ENCODE data around the gene CLCF1. TPM values are rescaled to one million over a fixed set of nuclear protein-coding genes. Genes with fewer than 3 reads are reported as not detected.

CLCF1 gene
- total and polyA plus RNA-seq, 2 of the 13 experiments (the other 11 are each of a cell fraction or from before 2014, with no cell fraction given): 0.49 to 0.78 TPM

DNA sequence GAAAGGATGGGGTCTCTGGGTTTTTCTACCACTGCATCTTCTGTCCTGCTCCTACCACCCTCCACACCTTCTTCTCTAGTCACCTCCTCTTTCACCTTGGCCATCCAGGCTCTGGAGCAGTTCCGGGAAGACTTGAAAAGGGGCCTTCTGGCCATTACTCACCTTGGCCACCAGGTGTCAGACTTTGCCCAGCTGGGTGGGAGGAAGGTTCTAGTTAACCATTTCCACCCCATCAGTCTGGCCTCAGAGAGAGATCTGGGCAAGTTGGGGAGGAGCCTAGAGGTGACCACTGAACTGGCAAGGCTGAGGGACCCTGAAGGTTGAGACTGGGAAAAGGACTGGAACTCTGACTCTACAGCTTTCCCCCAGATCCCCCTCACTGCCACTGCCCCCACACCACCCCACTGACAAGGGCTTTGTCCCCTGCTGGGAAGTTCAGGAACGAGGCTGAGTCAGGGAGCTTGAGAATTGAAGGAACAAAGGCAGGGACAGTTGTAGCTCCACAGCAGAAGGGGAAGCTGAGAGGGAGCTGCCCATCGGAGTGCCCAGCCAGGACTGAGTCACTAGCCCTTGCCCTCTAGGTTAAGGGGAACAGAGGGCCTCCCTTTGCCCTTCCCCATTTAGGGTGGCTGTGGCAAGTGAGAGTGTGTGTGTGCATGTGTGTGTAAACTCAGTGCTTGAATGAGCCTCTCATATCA is 16.4 kb downstream of the CLCF1 start:
- Histone ChIP-seq H3K36me3 (replicated peaks in 1 of 2; ENCODE audit: control insufficient read depth in 1 of 2, insufficient read depth in 2 of 2, low read length in 2 of 2) (no peaks in the 10 kb centered on the region), H3K27ac (ENCODE audit: extremely low read length, insufficient read depth, low read length) (no peak overlapping the region), H3K79me2 (ENCODE audit: insufficient read depth, low read length) (no peaks in the 10 kb centered on the region), H3K9me3 (ENCODE audit: low read length) (no peaks in the 10 kb centered on the region), H2AFZ (ENCODE audit: low read length) (no peak overlapping the region), H3K27me3 (ENCODE audit: control insufficient read depth in 1 of 2, insufficient read depth in 2 of 2, low read length in 2 of 2) (no peaks in the 10 kb centered on the region), H3K4me3 (replicated peaks in 1 of 3; ENCODE audit: insufficient read depth in 1 of 3, low read depth in 2 of 3, low read length in 3 of 3) (peak overlapping the region in 1 of 3 experiments; percentile 90; a peak in 1 of 6 replicates), H3K4me1 (ENCODE audit: insufficient read depth, low read length) (peaks cover 46% of the 10 kb centered on the region), H4K20me1 (ENCODE audit: insufficient read depth, low read length) (no peaks in the 10 kb centered on the region), H3K4me2 (ENCODE audit: low read depth, low read length) (peak overlapping the region; percentile 96), H3K9ac (ENCODE audit: insufficient read depth, low read depth, low read length) (peak overlapping the region; percentile 63; the same call in 1 of the 2 replicates)
- ATAC-seq: no peak
- ChIA-PET CTCF (ENCODE audit: low intra/inter-chr PET ratio, low total read pairs) (interaction anchor here (0.6 to 4.1 kb wide), 3 partner anchors 11 to 26 kb away, joined by 3 to 45 read pairs (median 9); partner anchors contain the start of gene CLCF1), POLR2A (interaction anchor here (1.8 to 9.7 kb wide), 2 partner anchors 21 to 35 kb away, joined by 5 to 365 read pairs; partner anchors contain the start of genes CLCF1 and RAD9A)
- FAIRE-seq: peak; percentile 92
- DNase-seq (ENCODE audit: low spot score): peak; percentile 76
- WGBS (ENCODE audit: low lambda C conversion rate): 7% methylated on average over 2 of the region's 3 CpGs
- intact Hi-C loops (cut with micrococcal nuclease; ENCODE audit: unreplicated experiment): loop anchor here (1.0 kb wide), 2 partner anchors 16 to 25 kb away; partner anchors contain the start of gene CLCF1
- BruUV-seq (replicated peaks): no TSS peak
- in situ Hi-C loops (cut with HindIII; ENCODE audit: extremely low pct_ligation_motif_present, low pct_unique_long_range_greater_than_20kb): no loop called here
- TF ChIP-seq, protein P1, sequence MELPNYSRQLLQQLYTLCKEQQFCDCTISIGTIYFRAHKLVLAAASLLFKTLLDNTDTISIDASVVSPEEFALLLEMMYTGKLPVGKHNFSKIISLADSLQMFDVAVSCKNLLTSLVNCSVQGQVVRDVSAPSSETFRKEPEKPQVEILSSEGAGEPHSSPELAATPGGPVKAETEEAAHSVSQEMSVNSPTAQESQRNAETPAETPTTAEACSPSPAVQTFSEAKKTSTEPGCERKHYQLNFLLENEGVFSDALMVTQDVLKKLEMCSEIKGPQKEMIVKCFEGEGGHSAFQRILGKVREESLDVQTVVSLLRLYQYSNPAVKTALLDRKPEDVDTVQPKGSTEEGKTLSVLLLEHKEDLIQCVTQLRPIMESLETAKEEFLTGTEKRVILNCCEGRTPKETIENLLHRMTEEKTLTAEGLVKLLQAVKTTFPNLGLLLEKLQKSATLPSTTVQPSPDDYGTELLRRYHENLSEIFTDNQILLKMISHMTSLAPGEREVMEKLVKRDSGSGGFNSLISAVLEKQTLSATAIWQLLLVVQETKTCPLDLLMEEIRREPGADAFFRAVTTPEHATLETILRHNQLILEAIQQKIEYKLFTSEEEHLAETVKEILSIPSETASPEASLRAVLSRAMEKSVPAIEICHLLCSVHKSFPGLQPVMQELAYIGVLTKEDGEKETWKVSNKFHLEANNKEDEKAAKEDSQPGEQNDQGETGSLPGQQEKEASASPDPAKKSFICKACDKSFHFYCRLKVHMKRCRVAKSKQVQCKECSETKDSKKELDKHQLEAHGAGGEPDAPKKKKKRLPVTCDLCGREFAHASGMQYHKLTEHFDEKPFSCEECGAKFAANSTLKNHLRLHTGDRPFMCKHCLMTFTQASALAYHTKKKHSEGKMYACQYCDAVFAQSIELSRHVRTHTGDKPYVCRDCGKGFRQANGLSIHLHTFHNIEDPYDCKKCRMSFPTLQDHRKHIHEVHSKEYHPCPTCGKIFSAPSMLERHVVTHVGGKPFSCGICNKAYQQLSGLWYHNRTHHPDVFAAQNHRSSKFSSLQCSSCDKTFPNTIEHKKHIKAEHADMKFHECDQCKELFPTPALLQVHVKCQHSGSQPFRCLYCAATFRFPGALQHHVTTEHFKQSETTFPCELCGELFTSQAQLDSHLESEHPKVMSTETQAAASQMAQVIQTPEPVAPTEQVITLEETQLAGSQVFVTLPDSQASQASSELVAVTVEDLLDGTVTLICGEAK (IDR thresholded peaks at IDR 0.05): no peak
- TF ChIP-seq, protein P1 (CRISPR knock-in tag; IDR thresholded peaks at IDR 0.05): no peak
- TF ChIP-seq, protein P2, sequence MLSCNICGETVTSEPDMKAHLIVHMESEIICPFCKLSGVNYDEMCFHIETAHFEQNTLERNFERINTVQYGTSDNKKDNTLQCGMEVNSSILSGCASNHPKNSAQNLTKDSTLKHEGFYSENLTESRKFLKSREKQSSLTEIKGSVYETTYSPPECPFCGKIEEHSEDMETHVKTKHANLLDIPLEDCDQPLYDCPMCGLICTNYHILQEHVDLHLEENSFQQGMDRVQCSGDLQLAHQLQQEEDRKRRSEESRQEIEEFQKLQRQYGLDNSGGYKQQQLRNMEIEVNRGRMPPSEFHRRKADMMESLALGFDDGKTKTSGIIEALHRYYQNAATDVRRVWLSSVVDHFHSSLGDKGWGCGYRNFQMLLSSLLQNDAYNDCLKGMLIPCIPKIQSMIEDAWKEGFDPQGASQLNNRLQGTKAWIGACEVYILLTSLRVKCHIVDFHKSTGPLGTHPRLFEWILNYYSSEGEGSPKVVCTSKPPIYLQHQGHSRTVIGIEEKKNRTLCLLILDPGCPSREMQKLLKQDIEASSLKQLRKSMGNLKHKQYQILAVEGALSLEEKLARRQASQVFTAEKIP (CRISPR knock-in tag; IDR thresholded peaks at IDR 0.05; ENCODE audit: borderline replicate concordance): no peak
- TF ChIP-seq BCL6 (CRISPR knock-in tag; IDR thresholded peaks at IDR 0.05) (peak; percentile 34; the same call in 1 of the 2 replicates), PAF1 (CRISPR knock-in tag; IDR thresholded peaks at IDR 0.05) (no peak), SRSF4 (IDR thresholded peaks at IDR 0.05; ENCODE audit: low read depth, low read length, poor library complexity, severe bottlenecking) (no peak), ZFAT (CRISPR knock-in tag; conservative IDR thresholded peaks at IDR 0.05) (no peak), HCFC1 (IDR thresholded peaks at IDR 0.05; ENCODE audit: low read depth, low read length) (no peak)
- TF ChIP-seq, protein P3, sequence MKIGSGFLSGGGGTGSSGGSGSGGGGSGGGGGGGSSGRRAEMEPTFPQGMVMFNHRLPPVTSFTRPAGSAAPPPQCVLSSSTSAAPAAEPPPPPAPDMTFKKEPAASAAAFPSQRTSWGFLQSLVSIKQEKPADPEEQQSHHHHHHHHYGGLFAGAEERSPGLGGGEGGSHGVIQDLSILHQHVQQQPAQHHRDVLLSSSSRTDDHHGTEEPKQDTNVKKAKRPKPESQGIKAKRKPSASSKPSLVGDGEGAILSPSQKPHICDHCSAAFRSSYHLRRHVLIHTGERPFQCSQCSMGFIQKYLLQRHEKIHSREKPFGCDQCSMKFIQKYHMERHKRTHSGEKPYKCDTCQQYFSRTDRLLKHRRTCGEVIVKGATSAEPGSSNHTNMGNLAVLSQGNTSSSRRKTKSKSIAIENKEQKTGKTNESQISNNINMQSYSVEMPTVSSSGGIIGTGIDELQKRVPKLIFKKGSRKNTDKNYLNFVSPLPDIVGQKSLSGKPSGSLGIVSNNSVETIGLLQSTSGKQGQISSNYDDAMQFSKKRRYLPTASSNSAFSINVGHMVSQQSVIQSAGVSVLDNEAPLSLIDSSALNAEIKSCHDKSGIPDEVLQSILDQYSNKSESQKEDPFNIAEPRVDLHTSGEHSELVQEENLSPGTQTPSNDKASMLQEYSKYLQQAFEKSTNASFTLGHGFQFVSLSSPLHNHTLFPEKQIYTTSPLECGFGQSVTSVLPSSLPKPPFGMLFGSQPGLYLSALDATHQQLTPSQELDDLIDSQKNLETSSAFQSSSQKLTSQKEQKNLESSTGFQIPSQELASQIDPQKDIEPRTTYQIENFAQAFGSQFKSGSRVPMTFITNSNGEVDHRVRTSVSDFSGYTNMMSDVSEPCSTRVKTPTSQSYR (CRISPR knock-in tag; IDR thresholded peaks at IDR 0.05; ENCODE audit: borderline replicate concordance): 0 out of 2 replicates have a peak, but pooled peaks have one; percentile 12

Measured in HepG2 (cell line).